ENCODE measurements around the gene ZNF20. TPM values are rescaled to one million over a fixed set of nuclear protein-coding genes. Genes with fewer than 3 reads are reported as not detected.

The ZNF20 gene
- total RNA-seq, 6 donors from 2014 or later, result 1.9 to 5.4 (median 4.1) TPM; not detected in 1

DNA sequence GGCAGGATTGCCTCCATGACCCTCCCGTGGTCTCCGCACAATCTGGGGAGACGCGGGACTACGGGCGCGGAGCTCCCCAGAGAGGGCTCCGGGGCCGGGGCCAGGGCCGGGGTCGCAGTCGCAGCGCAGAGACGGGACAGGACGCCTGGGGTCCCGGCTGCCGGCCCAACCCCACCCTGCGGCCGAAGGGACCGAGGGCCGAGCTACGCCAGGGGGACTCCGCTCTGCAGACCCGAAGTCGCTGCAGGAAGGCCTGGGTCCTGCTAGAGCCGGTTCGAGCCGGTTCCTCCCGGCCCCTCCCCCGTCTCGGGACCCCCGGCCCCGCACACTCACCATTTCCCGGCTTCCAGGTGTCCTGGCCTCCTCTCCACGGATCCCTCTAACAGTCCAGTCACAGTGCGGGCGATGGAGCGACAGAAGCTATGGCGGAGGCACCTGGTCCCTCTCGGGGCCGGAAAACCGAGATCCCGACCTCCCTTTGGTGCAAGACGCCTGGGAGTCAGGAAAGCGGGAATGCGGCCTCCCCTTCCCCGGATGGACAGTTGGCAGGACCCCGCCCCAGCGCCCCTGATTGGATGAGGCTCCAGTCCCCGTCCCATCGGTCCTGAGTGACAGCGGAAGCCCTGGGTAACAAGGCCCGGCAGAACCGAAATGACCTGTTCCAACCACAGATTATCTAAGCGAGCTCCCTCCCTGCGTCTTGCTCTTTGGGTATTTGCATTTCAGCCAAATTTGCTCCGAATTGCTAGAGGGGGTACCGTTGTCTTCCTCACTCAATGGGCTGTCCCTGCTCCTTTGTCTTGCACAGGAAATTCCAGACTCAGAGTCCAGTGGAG is 16.3 kb upstream of the ZNF20 start, which contains the start of gene ZNF625:
Gene ZNF625 (minus strand): TSS at position 512 of the 836 bp plus-strand sequence. CDS start 176 bp downstream, at position 336.
- DNase-seq, result peak; percentile 88 to 96
- Histone ChIP-seq H3K9me3 (no peaks in the 10 kb centered on the region), H3K4me3 (peak within 1 kb of the TSS; percentile 56 to 96 (median 90)), H3K27me3 (no peaks in the 10 kb centered on the region), H3K36me3 (peaks cover 0 to 8% (median 0%) of the 10 kb centered on the region in 4 donors), H3K4me1 (peaks cover 6 to 23% (median 11%) of the 10 kb centered on the region in 4 donors), H3K27ac (peak within 1 kb of the TSS; percentile 67 to 91 (median 88))
- TF ChIP-seq POLR2AphosphoS5 (IDR thresholded peaks at IDR 0.05) (peak; percentile 41 to 80), POLR2A (IDR thresholded peaks at IDR 0.05) (peak in 2 of 4 donors; percentile 61 to 69), EP300 (IDR thresholded peaks at IDR 0.05) (no peak)
- peak; percentile 89 to 97 for ATAC-seq (ENCODE audit: low FRiP score in 2 of 2)
- 0 to 1% methylated on average over 9 to 25 of the region's 58 CpGs for WGBS, 2 donors

DNA sequence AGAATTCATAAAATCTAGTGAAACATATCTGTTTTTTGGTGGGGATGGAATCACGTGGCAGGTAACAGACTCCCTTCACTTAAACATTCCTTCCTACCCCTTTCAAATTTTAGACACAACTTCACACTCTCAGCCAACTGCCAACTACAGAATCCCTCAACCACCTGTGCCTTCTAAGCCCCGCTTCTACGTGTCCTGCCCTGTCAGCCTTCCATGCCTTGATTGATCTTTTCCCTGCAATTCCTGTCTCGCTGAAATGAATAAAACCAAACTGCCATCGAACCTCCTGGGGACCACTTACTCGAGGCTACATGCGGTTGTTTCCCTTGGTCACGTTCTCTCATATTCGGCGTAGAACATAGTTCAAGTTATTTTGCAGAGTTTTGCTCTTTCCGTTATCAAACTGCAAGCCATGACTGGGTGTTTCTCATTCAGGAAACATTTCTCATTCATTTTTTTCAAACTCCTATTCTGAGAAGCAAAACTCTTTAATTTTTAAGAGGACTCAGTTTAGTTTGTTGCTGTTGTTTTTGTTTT is 15.2 kb upstream of the ZNF20 start:
- DNase-seq (no peak), ATAC-seq (ENCODE audit: low FRiP score in 2 of 2) (no peak)
- TF ChIP-seq POLR2AphosphoS5 (IDR thresholded peaks at IDR 0.05), result no peak
- TF ChIP-seq POLR2A (IDR thresholded peaks at IDR 0.05), result no peak
- TF ChIP-seq, protein P1, sequence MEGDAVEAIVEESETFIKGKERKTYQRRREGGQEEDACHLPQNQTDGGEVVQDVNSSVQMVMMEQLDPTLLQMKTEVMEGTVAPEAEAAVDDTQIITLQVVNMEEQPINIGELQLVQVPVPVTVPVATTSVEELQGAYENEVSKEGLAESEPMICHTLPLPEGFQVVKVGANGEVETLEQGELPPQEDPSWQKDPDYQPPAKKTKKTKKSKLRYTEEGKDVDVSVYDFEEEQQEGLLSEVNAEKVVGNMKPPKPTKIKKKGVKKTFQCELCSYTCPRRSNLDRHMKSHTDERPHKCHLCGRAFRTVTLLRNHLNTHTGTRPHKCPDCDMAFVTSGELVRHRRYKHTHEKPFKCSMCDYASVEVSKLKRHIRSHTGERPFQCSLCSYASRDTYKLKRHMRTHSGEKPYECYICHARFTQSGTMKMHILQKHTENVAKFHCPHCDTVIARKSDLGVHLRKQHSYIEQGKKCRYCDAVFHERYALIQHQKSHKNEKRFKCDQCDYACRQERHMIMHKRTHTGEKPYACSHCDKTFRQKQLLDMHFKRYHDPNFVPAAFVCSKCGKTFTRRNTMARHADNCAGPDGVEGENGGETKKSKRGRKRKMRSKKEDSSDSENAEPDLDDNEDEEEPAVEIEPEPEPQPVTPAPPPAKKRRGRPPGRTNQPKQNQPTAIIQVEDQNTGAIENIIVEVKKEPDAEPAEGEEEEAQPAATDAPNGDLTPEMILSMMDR (IDR thresholded peaks at IDR 0.05), result no peak
- TF ChIP-seq EP300 (IDR thresholded peaks at IDR 0.05), result no peak
- Histone ChIP-seq H3K27me3 (no peaks in the 10 kb centered on the region), H3K4me3 (peak overlapping the region in 3 of 4 donors; percentile 89 to 96 (median 91)), H3K36me3 (peaks cover 0 to 12% (median 1%) of the 10 kb centered on the region in 4 donors), H3K9me3 (no peaks in the 10 kb centered on the region), H3K27ac (peak overlapping the region; percentile 67 to 91 (median 88)), H3K4me1 (peaks cover 6 to 23% (median 11%) of the 10 kb centered on the region in 4 donors)
- WGBS, 2 donors, result 19 to 20% methylated on average over 11 of the region's 11 CpGs

GRCh38 chr19:12145348-12145747 is 5.2 kb upstream of the ZNF20 start:
- 92 to 95% methylated on average over 8 of the region's 8 CpGs for WGBS, 2 donors
- TF ChIP-seq, protein P1 (IDR thresholded peaks at IDR 0.05), result no peak
- TF ChIP-seq POLR2AphosphoS5 (IDR thresholded peaks at IDR 0.05) (no peak), POLR2A (IDR thresholded peaks at IDR 0.05) (no peak), EP300 (IDR thresholded peaks at IDR 0.05) (no peak)
- Histone ChIP-seq H3K27ac (no peak overlapping the region), H3K36me3 (peaks cover 3 to 39% (median 23%) of the 10 kb centered on the region in 4 donors), H3K27me3 (no peaks in the 10 kb centered on the region), H3K9me3 (peaks cover 0 to 10% (median 6%) of the 10 kb centered on the region in 4 donors), H3K4me1 (peaks cover 10 to 11% (median 11%) of the 10 kb centered on the region in 4 donors), H3K4me3 (no peak overlapping the region)
- no peak for DNase-seq
- no peak for ATAC-seq (ENCODE audit: low FRiP score in 2 of 2)

DNA sequence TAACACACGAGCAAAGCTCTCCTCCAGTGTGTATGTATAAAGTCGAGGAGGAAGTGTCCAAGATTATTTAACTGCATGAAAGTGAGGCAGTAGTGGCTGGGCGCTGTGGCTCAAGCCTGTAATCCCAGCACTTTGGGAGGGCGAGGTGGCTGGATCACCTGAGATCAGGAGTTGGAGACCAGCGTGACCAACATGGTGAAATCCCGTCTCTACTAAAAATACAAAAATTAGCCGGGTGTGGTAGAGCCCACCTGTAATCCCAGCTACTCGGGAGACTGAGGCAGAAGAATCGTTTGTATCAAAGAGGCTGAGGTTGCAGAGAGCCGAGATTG is 1.2 kb upstream of the ZNF20 start:
- Histone ChIP-seq H3K9me3 (peaks cover 0 to 10% (median 6%) of the 10 kb centered on the region in 4 donors), H3K36me3 (peaks cover 0 to 32% (median 16%) of the 10 kb centered on the region in 4 donors), H3K4me3 (no peak overlapping the region), H3K27me3 (no peaks in the 10 kb centered on the region), H3K27ac (no peak overlapping the region), H3K4me1 (peaks cover 16 to 28% (median 24%) of the 10 kb centered on the region in 4 donors)
- DNase-seq, result no peak
- ATAC-seq (ENCODE audit: low FRiP score in 2 of 2), result no peak
- TF ChIP-seq EP300 (IDR thresholded peaks at IDR 0.05), result no peak
- TF ChIP-seq, protein P1 (IDR thresholded peaks at IDR 0.05), result no peak
- TF ChIP-seq POLR2AphosphoS5 (IDR thresholded peaks at IDR 0.05), result no peak
- no peak for TF ChIP-seq POLR2A (IDR thresholded peaks at IDR 0.05)
- 55 to 71% methylated on average over 9 to 10 of the region's 10 CpGs for WGBS, 2 donors
